SH-SY5Y (cell line): ENCODE data around the gene ALOX5.

Source experiments
- GATA2 ChIP-seq: IDR thresholded peaks from 2 replicates; pipeline ENCODE4 v1.6.1; 2011; ENCODE audit warnings: mild to moderate bottlenecking, low read depth, low read length
- GATA3 ChIP-seq: IDR thresholded peaks from 2 replicates; pipeline ENCODE4 v1.6.1; 2011; ENCODE audit warnings: low read depth, mild to moderate bottlenecking, low read length, moderate library complexity

DNA sequence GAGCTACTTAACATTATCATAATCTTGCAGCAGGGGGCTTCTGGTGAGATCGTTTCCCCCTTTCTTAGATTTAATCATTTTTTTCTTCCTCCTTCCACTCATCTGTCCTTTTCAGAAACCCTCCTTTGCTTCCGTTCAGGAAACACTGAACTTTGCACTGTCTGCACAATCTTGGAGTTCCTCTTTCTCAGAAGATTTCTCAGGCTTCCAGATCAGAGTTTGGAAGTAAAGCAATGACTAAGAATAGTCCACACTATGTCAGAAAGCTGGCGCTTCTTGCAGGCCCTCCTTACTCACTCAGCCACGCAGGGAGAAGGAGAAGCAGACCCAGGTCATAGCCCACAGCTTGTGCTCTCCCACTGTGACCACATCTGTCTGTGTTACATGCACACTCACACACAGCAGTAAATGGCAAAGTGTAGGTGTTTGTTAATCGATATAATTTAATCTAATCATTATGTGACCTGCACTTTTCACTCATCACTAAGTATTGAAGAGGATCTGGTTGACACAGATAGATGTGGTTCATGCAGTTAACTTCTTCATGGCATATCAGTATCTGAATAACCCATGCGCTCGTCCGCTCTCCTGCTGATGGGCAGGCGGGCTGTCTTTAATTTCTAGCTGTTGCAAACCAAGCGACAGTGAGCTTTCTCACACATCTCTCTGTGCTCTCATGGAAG is 30.2 kb downstream of the ALOX5 start:
- TF ChIP-seq GATA2 (no peak), GATA3 (no peak)
